Suppressor macrophage (primary cell): ENCODE data around the gene EMC10.
A peak's percentile ranks its signal among the peaks of the same experiment; 100 is the strongest.

Experiments used
- DNase-seq, 4 experiments: peaks; one replicate each; pipeline ENCODE4 v3.0.0-alpha.2; 2020 to 2022

EMC10 gene

GRCh38 chr19:50498219-50499056 is 22.1 kb downstream of the EMC10 start:
- no peak for DNase-seq

GRCh38 chr19:50500060-50500752 is 23.9 kb downstream of the EMC10 start:
- no peak for DNase-seq

GRCh38 chr19:50500753-50501151 is 24.4 kb downstream of the EMC10 start:
- no peak for DNase-seq

- DNase-seq: no peak
Measured at GRCh38 chr19:50501186-50501567, 24.9 kb downstream of the EMC10 start.

GRCh38 chr19:50501568-50502475 is 25.5 kb downstream of the EMC10 start:
- no peak for DNase-seq

- no peak for DNase-seq
Measured at GRCh38 chr19:50505856-50506611, 29.7 kb downstream of the EMC10 start.

GRCh38 chr19:50506700-50507099 is 30.4 kb downstream of the EMC10 start:
- DNase-seq: no peak

GRCh38 chr19:50507376-50507775 is 31.1 kb downstream of the EMC10 start:
- DNase-seq: no peak

- DNase-seq: no peak
Measured at GRCh38 chr19:50508843-50509190, 32.5 kb downstream of the EMC10 start.

- no peak for DNase-seq
Measured at GRCh38 chr19:50509366-50509765, 33.1 kb downstream of the EMC10 start.

- no peak for DNase-seq
Measured at GRCh38 chr19:50510121-50510670, 33.9 kb downstream of the EMC10 start.

GRCh38 chr19:50510700-50511068 is 34.4 kb downstream of the EMC10 start:
- DNase-seq: no peak

- peak; percentile 99 to 100 (median 100) for DNase-seq
Measured at GRCh38 chr19:50511069-50511822, 34.9 kb downstream of the EMC10 start, which contains the start of gene JOSD2. Gene JOSD2, minus strand, starts transcription at chr19:50511191. Its CDS starts 760 bp downstream, at chr19:50510431.

- DNase-seq: no peak
Measured at GRCh38 chr19:50512112-50512998, 36.0 kb downstream of the EMC10 start.

- no peak for DNase-seq
Measured at GRCh38 chr19:50512999-50513745, 36.9 kb downstream of the EMC10 start.

- no peak for DNase-seq
Measured at GRCh38 chr19:50513746-50514345, 37.5 kb downstream of the EMC10 start, which contains the start of gene ASPDH. Gene ASPDH, minus strand, starts transcription at chr19:50513913. Its CDS starts 90 bp downstream, at chr19:50513823.

GRCh38 chr19:50514346-50515167 is 38.2 kb downstream of the EMC10 start:
- no peak for DNase-seq

GRCh38 chr19:50515168-50515561 is 38.9 kb downstream of the EMC10 start:
- no peak for DNase-seq
